Keratinocyte (primary cell): Measurements from ENCODE around the gene C4orf50. TPM values are rescaled to one million over a fixed set of nuclear protein-coding genes. Genes with fewer than 3 reads are reported as not detected.

ENCODE experiments used
- DNase-seq: peaks from one replicate; pipeline ENCODE4 v3.0.0-alpha.2; 2011; ENCODE audit warnings: low read depth, missing footprints, low spot score
- FAIRE-seq: peaks from 2 replicates; lab custom pipeline; 2011; peaks lifted over from hg19 to GRCh38; lab: Jason Lieb, UNC
- H2AFZ ChIP-seq: 2 replicates; pipeline ENCODE4 v1.6.0; 2012; ENCODE audit warnings: low read length, control low read depth, inconsistent platforms; ENCODE audit not compliant: control insufficient read depth
- H3K27ac ChIP-seq: 2 replicates; pipeline ENCODE4 v1.5.1; 2011; ENCODE audit warnings: low read length; ENCODE audit not compliant: control insufficient read depth, insufficient read depth
- H3K27me3 ChIP-seq: 3 replicates; pipeline ENCODE4 v1.6.0; 2011; ENCODE audit warnings: low read length; ENCODE audit not compliant: control insufficient read depth, insufficient read depth; ENCODE audit errors: extremely low read depth
- H3K36me3 ChIP-seq, 2 experiments: 2 replicates in 1 of 2; 3 replicates in 1 of 2; pipeline ENCODE4 v1.5.1; 2011; ENCODE audit warnings: low read length in 2 of 2, mild to moderate bottlenecking in 1 of 2; ENCODE audit not compliant: control insufficient read depth in 2 of 2, insufficient read depth in 2 of 2; ENCODE audit errors: extremely low read depth in 1 of 2
- H3K4me1 ChIP-seq: 3 replicates; pipeline ENCODE4 v1.5.1; 2011; ENCODE audit warnings: low read length; ENCODE audit not compliant: control insufficient read depth, insufficient read depth; ENCODE audit errors: extremely low read depth
- H3K4me2 ChIP-seq: 3 replicates; pipeline ENCODE4 v1.6.0; 2011; ENCODE audit warnings: low read depth, low read length; ENCODE audit not compliant: control insufficient read depth, insufficient read depth; ENCODE audit errors: extremely low read depth
- H3K4me3 ChIP-seq, 3 experiments: fragments of 200-600 bp in 1 of 3; sonication (generic) in 1 of 3; 2 replicates in 2 of 3; 3 replicates in 1 of 3; pipeline ENCODE4 v1.5.1; 2011 to 2016; ENCODE audit warnings: low read length in 3 of 3, mild to moderate bottlenecking in 3 of 3, control low read depth in 2 of 3, inconsistent platforms in 1 of 3, low read depth in 1 of 3, mixed read lengths in 1 of 3, mixed run types in 1 of 3, moderate library complexity in 1 of 3; ENCODE audit not compliant: control insufficient read depth in 2 of 3, insufficient read depth in 2 of 3; ENCODE audit errors: extremely low read depth in 1 of 3
- H3K79me2 ChIP-seq: 2 replicates; pipeline ENCODE4 v1.6.0; 2012; ENCODE audit warnings: low read length; ENCODE audit not compliant: control insufficient read depth, insufficient read depth
- H3K9ac ChIP-seq: 3 replicates; pipeline ENCODE4 v1.6.0; 2011; ENCODE audit warnings: low read length; ENCODE audit not compliant: control insufficient read depth, insufficient read depth; ENCODE audit errors: extremely low read depth
- H3K9me1 ChIP-seq: 3 replicates; pipeline ENCODE4 v1.6.0; 2011; ENCODE audit warnings: low read length; ENCODE audit not compliant: control insufficient read depth, insufficient read depth; ENCODE audit errors: extremely low read depth
- H3K9me3 ChIP-seq: 2 replicates; pipeline ENCODE4 v1.5.1; 2012; ENCODE audit warnings: low read depth, low read length; ENCODE audit not compliant: control insufficient read depth
- H4K20me1 ChIP-seq: 3 replicates; pipeline ENCODE4 v1.6.0; 2011; ENCODE audit warnings: low read length; ENCODE audit not compliant: control insufficient read depth, insufficient read depth; ENCODE audit errors: extremely low read depth
- EZH2 ChIP-seq: IDR thresholded peaks from one replicate; pipeline ENCODE4 v1.6.1; 2012; ENCODE audit warnings: inconsistent platforms, mild to moderate bottlenecking, low read length, moderate library complexity
- dilution Hi-C: fragments of 300-500 bp; cut with MboI; formaldehyde crosslinking; loops from one replicate; pipeline ENCODE4 v1.7.0; 2020; ENCODE audit warnings: low sequenced_read_pairs; ENCODE audit not compliant: extremely low pct_ligation_motif_present
- polyA plus RNA-seq, 5 experiments: library from polyadenylated mRNA; depleted of rRNA in 3 of 5; stranded (reverse) in 3 of 5; stranded (forward) in 1 of 5; unstranded in 1 of 5; fragments of >200 nt; gene quantifications; 1 replicate in 1 of 5; 2 replicates in 3 of 5; 3 replicates in 1 of 5; pipeline versions ENCODE4 v1.2.1 to v1.2.3, GENCODE V29; 2011 to 2012; ENCODE audit warnings: missing spikeins in 2 of 5, low read depth in 1 of 5, low replicate concordance in 1 of 5
- TF ChIP-seq, protein P1 (sequence below), 3 experiments: IDR thresholded peaks in 1 of 3; conservative IDR thresholded peaks in 1 of 3; optimal IDR thresholded peaks in 1 of 3; 2 replicates in 2 of 3; 3 replicates in 1 of 3; pipeline versions ENCODE3 to v1.5.1; 2011; ENCODE audit warnings: low read length in 3 of 3, mild to moderate bottlenecking in 3 of 3, moderate library complexity in 2 of 3, control low read depth in 1 of 3, inconsistent platforms in 1 of 3; ENCODE audit not compliant: insufficient read depth in 2 of 3; ENCODE audit errors: extremely low read depth in 1 of 3

The C4orf50 gene
- polyA plus RNA-seq, 1 donor (not counting 4 experiments of a cell fraction or from before 2014, with no cell fraction given): not detected

DNA sequence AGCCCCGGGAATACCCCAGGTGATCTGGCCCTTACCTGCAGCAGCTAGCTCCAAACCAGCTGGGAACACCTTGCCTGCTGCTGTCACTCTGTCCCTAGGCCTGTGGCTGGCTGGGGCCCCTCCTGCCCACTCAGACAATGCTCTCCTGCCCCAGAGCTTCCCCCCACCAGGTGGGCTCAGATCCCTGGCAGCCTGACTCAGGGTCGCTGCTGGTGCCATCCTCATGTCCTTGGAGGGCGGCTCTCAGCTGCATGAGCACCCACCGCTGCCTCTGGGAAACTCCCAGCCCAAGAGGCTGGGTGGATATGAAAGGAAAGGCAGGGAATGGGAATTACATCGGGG, 15.8 kb downstream of the C4orf50 start:
- H3K79me2 ChIP-seq: no peaks in the 10 kb centered on the region
- no peak overlapping the region for H3K27ac ChIP-seq
- H3K9ac ChIP-seq: no peak overlapping the region
- TF ChIP-seq EZH2: no peak
- TF ChIP-seq, protein P1, sequence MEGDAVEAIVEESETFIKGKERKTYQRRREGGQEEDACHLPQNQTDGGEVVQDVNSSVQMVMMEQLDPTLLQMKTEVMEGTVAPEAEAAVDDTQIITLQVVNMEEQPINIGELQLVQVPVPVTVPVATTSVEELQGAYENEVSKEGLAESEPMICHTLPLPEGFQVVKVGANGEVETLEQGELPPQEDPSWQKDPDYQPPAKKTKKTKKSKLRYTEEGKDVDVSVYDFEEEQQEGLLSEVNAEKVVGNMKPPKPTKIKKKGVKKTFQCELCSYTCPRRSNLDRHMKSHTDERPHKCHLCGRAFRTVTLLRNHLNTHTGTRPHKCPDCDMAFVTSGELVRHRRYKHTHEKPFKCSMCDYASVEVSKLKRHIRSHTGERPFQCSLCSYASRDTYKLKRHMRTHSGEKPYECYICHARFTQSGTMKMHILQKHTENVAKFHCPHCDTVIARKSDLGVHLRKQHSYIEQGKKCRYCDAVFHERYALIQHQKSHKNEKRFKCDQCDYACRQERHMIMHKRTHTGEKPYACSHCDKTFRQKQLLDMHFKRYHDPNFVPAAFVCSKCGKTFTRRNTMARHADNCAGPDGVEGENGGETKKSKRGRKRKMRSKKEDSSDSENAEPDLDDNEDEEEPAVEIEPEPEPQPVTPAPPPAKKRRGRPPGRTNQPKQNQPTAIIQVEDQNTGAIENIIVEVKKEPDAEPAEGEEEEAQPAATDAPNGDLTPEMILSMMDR (optimal IDR thresholded peaks at IDR 0.05 in 1 of 3, IDR thresholded peaks at IDR 0.05 in 1 of 3, conservative IDR thresholded peaks at IDR 0.05 in 1 of 3; ENCODE audit: extremely low read depth in 1 of 3, insufficient read depth in 2 of 3, low read length in 3 of 3): no peak
- peaks cover 8% of the 10 kb centered on the region for H3K9me3 ChIP-seq
- H3K36me3 ChIP-seq: no peaks in the 10 kb centered on the region
- no peaks in the 10 kb centered on the region for H3K9me1 ChIP-seq
- FAIRE-seq: no peak
- no peak overlapping the region for H2AFZ ChIP-seq
- no peaks in the 10 kb centered on the region for H3K27me3 ChIP-seq
- H4K20me1 ChIP-seq: no peaks in the 10 kb centered on the region
- no peaks in the 10 kb centered on the region for H3K4me1 ChIP-seq
- H3K4me3 ChIP-seq: no peak overlapping the region
- H3K4me2 ChIP-seq: no peak overlapping the region
- DNase-seq: no peak
- dilution Hi-C loops: no loop called here

DNA sequence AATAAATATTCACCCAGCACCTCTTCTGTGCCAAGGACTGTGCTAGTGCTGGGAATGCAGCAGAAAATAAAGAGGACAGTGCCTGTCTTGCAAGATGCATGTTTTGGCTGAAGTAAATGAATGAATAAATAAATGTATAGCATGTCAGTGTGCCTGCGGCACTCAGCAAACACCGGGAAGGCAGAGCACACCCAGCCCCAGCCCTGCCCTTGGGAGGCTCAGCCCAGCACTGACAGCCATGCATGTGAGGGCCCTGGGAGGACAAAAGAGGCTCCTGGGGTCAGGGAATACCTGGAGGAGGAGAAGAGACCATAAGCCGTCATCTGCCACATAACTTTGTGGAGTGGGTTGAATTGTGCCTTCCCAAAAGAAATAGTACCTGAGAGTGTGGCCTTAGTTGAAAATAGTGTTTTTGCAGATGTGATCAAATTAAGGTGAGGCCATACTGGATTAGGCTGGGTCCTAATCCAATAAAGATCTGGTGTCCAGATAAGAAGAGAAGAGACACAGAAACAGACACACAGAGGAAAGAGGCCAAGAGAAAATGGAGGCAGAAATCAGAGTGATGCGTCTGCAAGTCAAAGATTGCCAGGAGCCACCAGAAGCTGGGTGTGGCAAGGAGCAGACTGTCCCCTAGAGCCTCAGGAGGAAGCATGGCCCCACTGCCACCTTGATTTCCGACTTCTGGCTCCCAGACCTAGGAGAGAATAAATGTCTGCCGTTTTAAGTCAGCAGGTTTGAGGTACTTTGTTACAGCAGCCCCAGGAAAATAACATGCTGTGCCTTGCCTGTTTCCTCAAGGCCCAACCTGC, 16.3 kb downstream of the C4orf50 start:
- no peak overlapping the region for H3K4me3 ChIP-seq
- H3K9me1 ChIP-seq: no peaks in the 10 kb centered on the region
- no peaks in the 10 kb centered on the region for H3K27me3 ChIP-seq
- no peaks in the 10 kb centered on the region for H4K20me1 ChIP-seq
- no peak overlapping the region for H3K9ac ChIP-seq
- no peak for TF ChIP-seq EZH2
- TF ChIP-seq, protein P1 (optimal IDR thresholded peaks at IDR 0.05 in 1 of 3, IDR thresholded peaks at IDR 0.05 in 1 of 3, conservative IDR thresholded peaks at IDR 0.05 in 1 of 3; ENCODE audit: extremely low read depth in 1 of 3, insufficient read depth in 2 of 3, low read length in 3 of 3): no peak
- DNase-seq (no peak), FAIRE-seq (no peak)
- H3K9me3 ChIP-seq: peaks cover 8% of the 10 kb centered on the region
- no peaks in the 10 kb centered on the region for H3K4me1 ChIP-seq
- H2AFZ ChIP-seq: no peak overlapping the region
- no peak overlapping the region for H3K4me2 ChIP-seq
- dilution Hi-C loops: no loop called here
- no peaks in the 10 kb centered on the region for H3K36me3 ChIP-seq
- H3K27ac ChIP-seq: no peak overlapping the region
- H3K79me2 ChIP-seq: no peaks in the 10 kb centered on the region
